Measurements from ENCODE around the gene GINS3.

Gene GINS3

DNA sequence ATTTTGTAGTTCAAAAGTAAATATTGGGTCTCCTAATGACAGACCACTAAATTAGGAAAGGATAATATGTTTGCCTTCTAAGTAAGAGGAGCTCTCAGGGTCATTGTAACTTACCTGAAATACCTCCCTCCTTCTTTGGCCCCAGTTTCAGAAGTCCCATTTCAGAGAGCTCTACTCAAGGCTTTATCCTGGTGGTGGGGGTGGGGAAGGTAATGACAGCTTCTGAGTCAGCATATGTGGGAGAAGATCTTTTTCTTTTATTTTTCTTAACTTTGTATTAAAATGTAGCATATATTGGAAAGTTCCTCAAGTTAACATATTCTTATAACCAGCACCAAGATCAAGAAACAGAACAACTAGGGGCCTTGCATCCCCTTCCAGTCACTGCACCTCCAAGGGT lies 16.9 kb upstream of the GINS3 start:
- H3K27me3 ChIP-seq (ENCODE audit: control insufficient read depth, insufficient read depth, low read length), result no peaks in the 10 kb centered on the region
- no peak overlapping the region for H3K9ac ChIP-seq
- no peaks in the 10 kb centered on the region for H3K9me3 ChIP-seq (ENCODE audit: control insufficient read depth, low read length)
- H3K79me2 ChIP-seq, result no peaks in the 10 kb centered on the region
- H3K4me2 ChIP-seq (ENCODE audit: low read length), result no peak overlapping the region
- no peak overlapping the region for H2AFZ ChIP-seq
- H3K36me3 ChIP-seq (ENCODE audit: control insufficient read depth, insufficient read depth, low read length), result no peaks in the 10 kb centered on the region
- no peaks in the 10 kb centered on the region for H3K4me1 ChIP-seq
- no peak overlapping the region for H3K4me3 ChIP-seq (ENCODE audit: low read depth, low read length)
- no peak overlapping the region for H3K27ac ChIP-seq
- no peak for TF ChIP-seq CTCF (IDR thresholded peaks at IDR 0.05)

GRCh38 chr16:58377932-58378331 lies 14.3 kb upstream of the GINS3 start:
- Histone ChIP-seq H3K9me3 (ENCODE audit: control insufficient read depth, low read length) (no peaks in the 10 kb centered on the region), H3K79me2 (no peaks in the 10 kb centered on the region), H3K36me3 (ENCODE audit: control insufficient read depth, insufficient read depth, low read length) (no peaks in the 10 kb centered on the region), H3K27ac (no peak overlapping the region), H3K27me3 (ENCODE audit: control insufficient read depth, insufficient read depth, low read length) (no peaks in the 10 kb centered on the region), H3K4me2 (ENCODE audit: low read length) (no peak overlapping the region), H3K9ac (no peak overlapping the region), H3K4me3 (ENCODE audit: low read depth, low read length) (no peak overlapping the region), H2AFZ (no peak overlapping the region), H3K4me1 (no peaks in the 10 kb centered on the region)
- no peak for TF ChIP-seq CTCF (IDR thresholded peaks at IDR 0.05)

DNA sequence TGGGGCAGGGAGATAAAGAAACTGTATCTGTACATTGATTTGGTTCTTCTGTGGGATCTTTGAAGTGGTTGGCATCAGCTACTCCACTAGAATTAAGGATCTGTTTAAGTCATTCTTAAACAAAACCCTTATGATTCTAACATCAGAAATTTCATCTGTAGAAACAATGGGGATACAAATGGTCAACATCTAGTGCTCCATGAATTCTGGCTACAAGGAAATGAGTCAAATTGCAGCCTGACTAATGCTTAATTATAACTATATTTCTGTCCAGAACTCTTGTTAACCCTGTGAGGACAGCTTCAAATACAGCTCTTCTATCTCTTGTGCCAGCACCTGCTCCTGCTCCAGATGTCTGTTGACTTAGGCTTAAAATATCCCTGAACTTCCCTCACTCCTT lies 13.9 kb upstream of the GINS3 start:
- Histone ChIP-seq H3K36me3 (ENCODE audit: control insufficient read depth, insufficient read depth, low read length) (no peaks in the 10 kb centered on the region), H3K27me3 (ENCODE audit: control insufficient read depth, insufficient read depth, low read length) (no peaks in the 10 kb centered on the region), H3K9me3 (ENCODE audit: control insufficient read depth, low read length) (no peaks in the 10 kb centered on the region), H3K4me3 (ENCODE audit: low read depth, low read length) (no peak overlapping the region), H3K79me2 (no peaks in the 10 kb centered on the region), H3K4me2 (ENCODE audit: low read length) (no peak overlapping the region), H3K4me1 (no peaks in the 10 kb centered on the region), H2AFZ (no peak overlapping the region), H3K27ac (no peak overlapping the region), H3K9ac (no peak overlapping the region)
- TF ChIP-seq CTCF (IDR thresholded peaks at IDR 0.05), result no peak

DNA sequence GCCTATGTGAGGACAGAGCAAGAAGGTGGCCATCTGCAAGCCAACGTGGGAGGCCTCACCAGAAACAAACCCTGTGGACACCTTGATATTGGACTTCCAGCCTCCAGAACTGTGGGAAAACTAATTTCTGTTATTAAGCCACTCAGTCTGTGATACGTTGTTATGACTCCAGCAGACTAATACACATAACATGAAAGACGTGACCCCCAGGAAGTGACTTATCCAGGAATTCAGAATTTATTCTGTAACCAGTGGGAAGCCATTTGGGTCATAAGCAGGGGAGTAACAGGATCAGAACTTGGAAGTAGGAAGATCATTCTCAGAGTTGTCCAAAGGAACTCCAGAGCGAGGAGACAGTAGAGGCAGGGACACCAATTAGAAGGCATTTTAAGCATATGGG lies 12.5 kb upstream of the GINS3 start:
- Histone ChIP-seq H2AFZ (no peak overlapping the region), H3K4me1 (no peaks in the 10 kb centered on the region), H3K27ac (no peak overlapping the region), H3K36me3 (ENCODE audit: control insufficient read depth, insufficient read depth, low read length) (no peaks in the 10 kb centered on the region), H3K9me3 (ENCODE audit: control insufficient read depth, low read length) (no peaks in the 10 kb centered on the region), H3K27me3 (ENCODE audit: control insufficient read depth, insufficient read depth, low read length) (no peaks in the 10 kb centered on the region), H3K4me2 (ENCODE audit: low read length) (no peak overlapping the region), H3K79me2 (no peaks in the 10 kb centered on the region), H3K4me3 (ENCODE audit: low read depth, low read length) (no peak overlapping the region), H3K9ac (no peak overlapping the region)
- no peak for TF ChIP-seq CTCF (IDR thresholded peaks at IDR 0.05)

- no peaks in the 10 kb centered on the region for H3K9me3 ChIP-seq (ENCODE audit: control insufficient read depth, low read length)
- no peak overlapping the region for H2AFZ ChIP-seq
- H3K4me1 ChIP-seq, result no peaks in the 10 kb centered on the region
- H3K4me2 ChIP-seq (ENCODE audit: low read length), result no peak overlapping the region
- H3K27me3 ChIP-seq (ENCODE audit: control insufficient read depth, insufficient read depth, low read length), result no peaks in the 10 kb centered on the region
- no peak overlapping the region for H3K27ac ChIP-seq
- no peak overlapping the region for H3K9ac ChIP-seq
- no peaks in the 10 kb centered on the region for H3K36me3 ChIP-seq (ENCODE audit: control insufficient read depth, insufficient read depth, low read length)
- no peak overlapping the region for H3K4me3 ChIP-seq (ENCODE audit: low read depth, low read length)
- H3K79me2 ChIP-seq, result no peaks in the 10 kb centered on the region
- no peak for TF ChIP-seq CTCF (IDR thresholded peaks at IDR 0.05)
These were observed 10.6 kb upstream of the GINS3 start for GRCh38 chr16:58381661-58382060.

Data from parathyroid adenoma (tissue), 2 donors.